AG09319 (cell line): Measurements from ENCODE around the gene DIAPH1.

Source experiments
- DNase-seq: peaks from one replicate; pipeline ENCODE4 v3.0.0-alpha.2; 2010; ENCODE audit warnings: low read depth; ENCODE audit errors: extremely low read depth
- TF ChIP-seq, protein P1 (sequence below): IDR thresholded peaks from 2 replicates; pipeline ENCODE4 v1.5.1; 2011; ENCODE audit warnings: low read depth, mild to moderate bottlenecking, inconsistent platforms, low read length, moderate library complexity

Gene DIAPH1

DNA sequence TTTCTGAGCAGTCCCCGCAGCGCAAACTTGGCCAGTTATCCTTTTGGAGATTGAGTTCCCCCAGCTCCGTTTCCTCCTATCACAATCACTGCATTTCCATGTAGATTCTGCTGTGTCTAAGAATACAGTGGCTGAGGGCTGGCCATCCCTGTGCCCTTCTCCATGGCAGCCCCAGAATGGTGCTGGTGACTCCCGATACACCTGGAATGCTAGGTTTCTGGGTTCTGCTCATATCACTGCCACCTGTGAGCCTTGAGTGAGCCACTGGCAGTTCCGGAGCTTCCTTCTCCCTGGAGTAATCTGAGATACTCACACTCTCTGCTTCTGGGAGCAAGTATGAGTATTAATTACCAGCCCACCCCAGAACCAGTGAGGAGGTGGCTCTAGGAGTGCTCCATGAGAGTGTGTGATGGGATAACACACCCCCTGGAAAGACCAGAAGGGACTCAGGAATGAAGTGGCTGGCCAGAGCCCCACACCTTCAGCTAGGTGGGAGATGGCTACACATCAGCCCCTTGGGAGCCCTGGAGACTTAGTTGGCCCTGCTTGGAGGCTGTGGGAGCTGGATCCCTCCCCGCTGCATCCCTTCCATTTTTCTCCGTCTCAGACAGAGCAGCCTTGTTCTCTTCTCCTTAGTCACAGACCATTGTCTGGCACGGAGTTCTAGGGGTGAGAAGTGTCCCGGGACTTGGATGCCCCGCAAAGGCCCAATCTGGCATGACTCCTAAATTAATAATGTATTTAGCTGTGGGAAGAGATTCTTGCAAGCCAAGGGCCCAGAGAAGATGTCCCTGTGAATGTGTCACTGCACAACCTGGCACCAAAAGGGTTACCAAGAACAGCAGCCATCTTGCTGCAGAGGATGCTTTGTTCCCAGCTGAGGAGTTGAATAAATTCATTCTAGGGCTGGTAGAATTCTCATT is 125.0 kb downstream of the DIAPH1 start:
- no peak for DNase-seq
- TF ChIP-seq, protein P1, sequence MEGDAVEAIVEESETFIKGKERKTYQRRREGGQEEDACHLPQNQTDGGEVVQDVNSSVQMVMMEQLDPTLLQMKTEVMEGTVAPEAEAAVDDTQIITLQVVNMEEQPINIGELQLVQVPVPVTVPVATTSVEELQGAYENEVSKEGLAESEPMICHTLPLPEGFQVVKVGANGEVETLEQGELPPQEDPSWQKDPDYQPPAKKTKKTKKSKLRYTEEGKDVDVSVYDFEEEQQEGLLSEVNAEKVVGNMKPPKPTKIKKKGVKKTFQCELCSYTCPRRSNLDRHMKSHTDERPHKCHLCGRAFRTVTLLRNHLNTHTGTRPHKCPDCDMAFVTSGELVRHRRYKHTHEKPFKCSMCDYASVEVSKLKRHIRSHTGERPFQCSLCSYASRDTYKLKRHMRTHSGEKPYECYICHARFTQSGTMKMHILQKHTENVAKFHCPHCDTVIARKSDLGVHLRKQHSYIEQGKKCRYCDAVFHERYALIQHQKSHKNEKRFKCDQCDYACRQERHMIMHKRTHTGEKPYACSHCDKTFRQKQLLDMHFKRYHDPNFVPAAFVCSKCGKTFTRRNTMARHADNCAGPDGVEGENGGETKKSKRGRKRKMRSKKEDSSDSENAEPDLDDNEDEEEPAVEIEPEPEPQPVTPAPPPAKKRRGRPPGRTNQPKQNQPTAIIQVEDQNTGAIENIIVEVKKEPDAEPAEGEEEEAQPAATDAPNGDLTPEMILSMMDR: no peak

DNA sequence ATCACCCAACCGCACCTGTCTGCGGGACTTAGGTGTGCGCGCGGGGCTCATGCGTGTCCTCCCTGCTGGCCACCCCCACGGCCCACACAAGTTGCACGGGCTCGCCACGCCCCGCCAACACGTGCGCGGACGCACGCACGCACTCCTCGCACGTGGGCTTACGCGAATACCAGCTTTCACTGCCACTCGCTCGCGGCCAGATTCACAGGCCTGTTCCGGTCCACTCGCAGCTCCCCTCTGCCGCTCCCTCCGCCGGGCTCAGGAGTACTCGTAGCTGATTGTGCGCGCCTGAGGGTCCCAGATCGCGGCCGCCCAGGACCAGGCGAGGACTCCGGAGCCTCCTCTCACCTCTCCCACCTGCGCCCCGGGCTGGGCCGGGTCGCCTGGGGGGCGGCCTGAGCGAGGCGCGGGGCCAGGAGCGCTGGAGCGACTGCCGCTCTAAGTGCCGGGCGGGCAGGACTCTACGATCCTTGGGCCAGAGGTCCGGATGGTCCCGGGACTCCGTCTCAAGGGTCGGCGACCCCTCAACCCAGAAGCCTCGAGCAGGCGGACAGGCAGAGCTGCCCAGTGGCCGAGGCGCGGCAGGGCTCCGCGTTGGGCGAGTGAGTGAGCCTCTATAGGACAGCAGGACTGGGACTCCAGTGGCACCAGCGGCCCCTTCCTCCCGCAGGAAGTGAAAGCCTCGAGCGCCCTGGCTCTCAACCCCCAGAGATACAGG is 126.5 kb downstream of the DIAPH1 start:
- TF ChIP-seq, protein P1: no peak
- DNase-seq: no peak

DNA sequence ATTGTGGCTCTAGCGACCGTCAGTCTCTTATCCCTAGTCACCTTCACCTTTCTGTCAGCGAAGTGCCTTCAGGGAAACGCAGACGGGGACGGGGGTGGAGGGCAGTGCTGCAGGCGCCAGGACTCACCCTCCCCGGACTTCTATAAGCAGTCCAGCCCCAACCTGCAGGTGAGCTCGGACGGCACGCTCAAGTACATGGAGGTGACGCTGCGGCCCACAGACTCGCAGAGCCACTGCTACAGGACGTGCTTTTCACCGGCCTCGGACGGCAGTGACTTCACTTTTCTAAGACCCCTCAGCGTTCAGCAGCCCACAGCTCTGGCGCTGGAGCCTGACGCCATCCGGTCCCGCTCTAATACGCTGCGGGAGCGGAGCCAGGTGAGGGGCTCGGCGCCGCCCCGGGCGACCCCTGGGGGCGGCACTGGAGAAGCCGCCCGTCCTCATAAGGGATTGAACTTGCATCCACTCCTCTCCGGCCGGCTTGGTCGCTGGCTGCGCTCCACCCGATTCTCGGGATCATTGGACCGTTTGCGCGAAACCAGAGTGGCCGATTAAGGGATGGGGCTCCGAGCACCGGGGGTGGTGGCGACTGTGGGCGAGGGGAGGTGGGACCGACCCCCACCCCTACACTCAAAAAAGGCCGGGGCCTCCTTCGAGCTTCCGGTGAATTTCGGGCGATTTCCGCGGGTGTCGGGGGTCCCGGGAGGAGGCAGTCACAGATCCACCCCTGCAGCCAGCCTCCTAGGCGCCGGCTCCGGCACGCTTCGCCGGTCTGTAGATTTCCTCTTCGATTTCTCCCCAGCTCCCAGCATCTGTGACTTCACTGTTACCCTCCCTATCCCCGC is 127.3 kb downstream of the DIAPH1 start:
- DNase-seq: no peak
- TF ChIP-seq, protein P1: no peak

DNA sequence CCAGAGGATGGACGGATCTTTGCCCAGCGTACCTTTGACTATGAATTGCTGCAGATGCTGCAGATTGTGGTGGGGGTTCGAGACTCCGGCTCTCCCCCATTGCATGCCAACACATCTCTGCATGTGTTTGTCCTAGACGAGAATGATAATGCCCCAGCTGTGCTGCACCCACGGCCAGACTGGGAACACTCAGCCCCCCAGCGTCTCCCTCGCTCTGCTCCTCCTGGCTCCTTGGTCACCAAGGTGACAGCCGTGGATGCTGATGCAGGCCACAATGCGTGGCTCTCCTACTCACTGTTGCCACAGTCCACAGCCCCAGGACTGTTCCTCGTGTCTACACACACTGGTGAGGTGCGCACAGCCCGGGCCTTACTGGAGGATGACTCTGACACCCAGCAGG is 128.0 kb downstream of the DIAPH1 start:
- DNase-seq: no peak
- TF ChIP-seq, protein P1: no peak

DNA sequence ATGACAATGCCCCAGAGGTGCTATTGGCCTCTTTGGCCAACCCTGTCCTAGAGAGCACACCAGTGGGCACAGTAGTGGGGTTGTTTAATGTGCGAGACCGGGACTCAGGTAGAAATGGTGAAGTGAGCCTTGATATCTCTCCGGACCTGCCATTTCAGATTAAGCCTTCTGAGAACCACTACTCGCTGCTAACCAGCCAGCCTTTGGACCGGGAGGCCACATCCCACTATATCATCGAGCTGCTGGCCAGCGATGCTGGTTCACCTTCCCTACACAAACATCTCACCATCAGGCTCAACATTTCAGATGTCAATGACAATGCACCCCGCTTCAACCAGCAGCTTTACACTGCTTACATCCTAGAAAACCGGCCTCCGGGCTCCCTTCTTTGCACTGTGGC is 128.5 kb downstream of the DIAPH1 start:
- no peak for DNase-seq
- TF ChIP-seq, protein P1: no peak

DNA sequence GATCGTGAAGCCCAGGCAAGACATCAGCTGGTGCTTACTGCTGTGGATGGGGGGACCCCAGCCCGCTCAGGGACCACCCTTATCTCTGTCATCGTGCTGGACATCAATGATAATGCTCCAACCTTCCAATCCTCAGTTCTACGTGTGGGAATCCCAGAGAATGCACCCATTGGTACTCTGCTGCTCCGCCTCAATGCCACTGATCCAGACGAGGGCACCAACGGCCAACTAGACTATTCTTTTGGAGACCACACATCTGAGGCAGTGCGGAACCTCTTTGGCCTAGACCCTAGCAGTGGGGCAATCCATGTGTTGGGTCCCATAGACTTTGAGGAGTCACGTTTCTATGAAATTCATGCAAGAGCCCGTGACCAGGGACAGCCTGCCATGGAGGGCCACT is 129.0 kb downstream of the DIAPH1 start:
- no peak for DNase-seq

More for the DNA sequence above, 129.0 kb downstream of the DIAPH1 start:
- TF ChIP-seq, protein P1: no peak
